Measurements from ENCODE around the gene SLC19A1. TPM values are rescaled to one million over a fixed set of nuclear protein-coding genes. Genes with fewer than 3 reads are reported as not detected.

The SLC19A1 gene
- total RNA-seq: 10 to 100 TPM; 12.2 to 15.5 TPM

- Histone ChIP-seq H3K36me3 (no peaks in the 10 kb centered on the region), H3K9me3 (no peaks in the 10 kb centered on the region), H3K4me3 (peak within 1 kb of the TSS; percentile 76 to 77), H3K27me3 (replicated peaks; ENCODE audit: insufficient read depth) (no peaks in the 10 kb centered on the region), H3K4me1 (replicated peaks) (peaks cover 4% of the 10 kb centered on the region), H3K27ac (peak within 1 kb of the TSS; percentile 66 to 67)
- DNase-seq (ENCODE audit: low spot score): peak; percentile 49
- intact Hi-C loops (cut with DNase I): no loop called here
- 0% methylated on average over 2 of the region's 59 CpGs for WGBS
- no peak for TF ChIP-seq POLR2AphosphoS5 (IDR thresholded peaks at IDR 0.05)
- peak; percentile 18 for TF ChIP-seq POLR2A (IDR thresholded peaks at IDR 0.05)
- TF ChIP-seq CTCF (IDR thresholded peaks at IDR 0.05): peak; percentile 28 to 76 (median 69)
Measured at GRCh38 chr21:45542242-45542666, at the start of gene SLC19A1. SLC19A1 (minus strand) TSS chr21:45542440; CDS start chr21:45537959, 4,481 bp downstream.

- TF ChIP-seq POLR2A (IDR thresholded peaks at IDR 0.05) (no peak), CTCF (IDR thresholded peaks at IDR 0.05) (no peak), POLR2AphosphoS5 (IDR thresholded peaks at IDR 0.05) (no peak)
- H3K27ac ChIP-seq: no peak overlapping the region
- 85% methylated on average over 9 of the region's 9 CpGs for WGBS
- no peak for DNase-seq (ENCODE audit: low spot score)
- peaks cover 4% of the 10 kb centered on the region for H3K4me1 ChIP-seq (replicated peaks)
- intact Hi-C loops (cut with DNase I): no loop called here
- H3K36me3 ChIP-seq: no peaks in the 10 kb centered on the region
- H3K27me3 ChIP-seq (replicated peaks; ENCODE audit: insufficient read depth): no peaks in the 10 kb centered on the region
- H3K4me3 ChIP-seq: no peak overlapping the region
- no peaks in the 10 kb centered on the region for H3K9me3 ChIP-seq
Measured at GRCh38 chr21:45591619-45592207, 49.5 kb upstream of the SLC19A1 start.

GRCh38 chr21:45590726-45591618 lies 48.7 kb upstream of the SLC19A1 start:
- Histone ChIP-seq H3K27ac (no peak overlapping the region), H3K4me1 (replicated peaks) (peaks cover 4% of the 10 kb centered on the region), H3K27me3 (replicated peaks; ENCODE audit: insufficient read depth) (no peaks in the 10 kb centered on the region), H3K4me3 (peak overlapping the region; percentile 27 to 38), H3K9me3 (no peaks in the 10 kb centered on the region), H3K36me3 (no peaks in the 10 kb centered on the region)
- no peak for DNase-seq (ENCODE audit: low spot score)
- 5% methylated on average over 50 of the region's 53 CpGs for WGBS
- TF ChIP-seq POLR2AphosphoS5 (IDR thresholded peaks at IDR 0.05) (no peak), POLR2A (IDR thresholded peaks at IDR 0.05) (no peak)
- intact Hi-C loops (cut with DNase I): no loop called here

- peak; percentile 21 for TF ChIP-seq POLR2AphosphoS5 (IDR thresholded peaks at IDR 0.05)
- TF ChIP-seq POLR2A (IDR thresholded peaks at IDR 0.05): no peak
- no peak for TF ChIP-seq CTCF (IDR thresholded peaks at IDR 0.05)
- Histone ChIP-seq H3K36me3 (no peaks in the 10 kb centered on the region), H3K9me3 (no peaks in the 10 kb centered on the region), H3K4me3 (peak overlapping the region; percentile 27 to 38), H3K4me1 (replicated peaks) (peaks cover 4% of the 10 kb centered on the region), H3K27me3 (replicated peaks; ENCODE audit: insufficient read depth) (no peaks in the 10 kb centered on the region), H3K27ac (no peak overlapping the region)
- 4% methylated on average over 38 of the region's 46 CpGs for WGBS
- intact Hi-C loops (cut with DNase I): no loop called here
- peak; percentile 21 for DNase-seq (ENCODE audit: low spot score)
Measured at GRCh38 chr21:45590246-45590725, 48.0 kb upstream of the SLC19A1 start.

- H3K4me1 ChIP-seq (replicated peaks): peaks cover 4% of the 10 kb centered on the region
- H3K4me3 ChIP-seq: peak overlapping the region; percentile 27 to 38
- DNase-seq (ENCODE audit: low spot score): no peak
- no peaks in the 10 kb centered on the region for H3K36me3 ChIP-seq
- intact Hi-C loops (cut with DNase I): no loop called here
- no peak overlapping the region for H3K27ac ChIP-seq
- TF ChIP-seq POLR2AphosphoS5 (IDR thresholded peaks at IDR 0.05): no peak
- TF ChIP-seq POLR2A (IDR thresholded peaks at IDR 0.05): no peak
- TF ChIP-seq CTCF (IDR thresholded peaks at IDR 0.05): no peak
- H3K9me3 ChIP-seq: no peaks in the 10 kb centered on the region
- 44% methylated on average over 41 of the region's 41 CpGs for WGBS
- H3K27me3 ChIP-seq (replicated peaks; ENCODE audit: insufficient read depth): no peaks in the 10 kb centered on the region
Measured at GRCh38 chr21:45589686-45590245, 47.5 kb upstream of the SLC19A1 start.

All from prostate gland (tissue), 2 donors.